Thyroid gland (tissue), 4 donors: ENCODE results near the gene ZDHHC18.

Experiments used
- CTCF ChIP-seq, 6 experiments: fragments of 200-600 bp in 3 of 6; fragments of 450-650 bp in 3 of 6; sonication (generic) in 3 of 6; IDR thresholded peaks; one replicate each; pipeline ENCODE4 v1.5.1; 2016 to 2019; ENCODE audit warnings: antibody characterized with exemption in 6 of 6, mild to moderate bottlenecking in 2 of 6, inconsistent platforms in 1 of 6, moderate library complexity in 1 of 6
- POLR2A ChIP-seq, 2 donors: fragments of 450-650 bp; IDR thresholded peaks; one replicate each; pipeline ENCODE4 v1.6.1; 2017; ENCODE audit warnings: antibody characterized with exemption in 2 of 2, mild to moderate bottlenecking in 2 of 2, moderate library complexity in 1 of 2

- TF ChIP-seq CTCF (IDR thresholded peaks at IDR 0.05) (no peak), POLR2A (IDR thresholded peaks at IDR 0.05) (no peak)
Measured at GRCh38 chr1:26827106-26827604, 667 bp downstream of the ZDHHC18 start.
